ENCODE measurements around the gene PSMC6. TPM values are rescaled to one million over a fixed set of nuclear protein-coding genes. Genes with fewer than 3 reads are reported as not detected.
"Not testable (repeated sequence)": the region's sequence is repeated elsewhere in the genome, so short reads cannot be mapped to it uniquely, and the experiment has no call there.

Gene PSMC6
- polyA plus RNA-seq, 4 donors, result 105 to 160 (median 149) TPM

- no peak for DNase-seq (ENCODE audit: low read depth in 4 of 4, low spot score in 3 of 4)
Observed at GRCh38 chr14:52711666-52712065, 4.7 kb downstream of the PSMC6 start.

GRCh38 chr14:52716155-52716554 lies 9.2 kb downstream of the PSMC6 start:
- no peak for DNase-seq (ENCODE audit: low read depth in 4 of 4, low spot score in 3 of 4)

GRCh38 chr14:52723514-52724359 lies 16.7 kb downstream of the PSMC6 start:
- DNase-seq (ENCODE audit: low read depth in 4 of 4, low spot score in 3 of 4), result no peak

GRCh38 chr14:52724360-52724644 lies 17.3 kb downstream of the PSMC6 start:
- DNase-seq (ENCODE audit: low read depth in 4 of 4, low spot score in 3 of 4), result no peak

- DNase-seq (ENCODE audit: low read depth in 4 of 4, low spot score in 3 of 4), result not testable (repeated sequence)
Observed at GRCh38 chr14:52727509-52727908, 20.5 kb downstream of the PSMC6 start.

GRCh38 chr14:52729035-52729434 lies 22.0 kb downstream of the PSMC6 start:
- not testable (repeated sequence) for DNase-seq (ENCODE audit: low read depth in 4 of 4, low spot score in 3 of 4)

- no peak for DNase-seq (ENCODE audit: low read depth in 4 of 4, low spot score in 3 of 4)
Observed at GRCh38 chr14:52729585-52729924, 22.6 kb downstream of the PSMC6 start.

- DNase-seq (ENCODE audit: low read depth in 4 of 4, low spot score in 3 of 4), result peak; percentile 90 to 95 (median 94)
Observed at GRCh38 chr14:52729925-52730708, 23.1 kb downstream of the PSMC6 start, which contains the start of gene STYX. TSS of gene STYX (plus strand) at chr14:52730166. CDS start at chr14:52730475, 309 bp downstream.

GRCh38 chr14:52730709-52731111 lies 23.7 kb downstream of the PSMC6 start:
- no peak for DNase-seq (ENCODE audit: low read depth in 4 of 4, low spot score in 3 of 4)

GRCh38 chr14:52733824-52734223 lies 26.8 kb downstream of the PSMC6 start:
- DNase-seq (ENCODE audit: low read depth in 4 of 4, low spot score in 3 of 4), result no peak

GRCh38 chr14:52735921-52736489 lies 29.0 kb downstream of the PSMC6 start:
- DNase-seq (ENCODE audit: low read depth in 4 of 4, low spot score in 3 of 4), result no peak

GRCh38 chr14:52738409-52738808 lies 31.4 kb downstream of the PSMC6 start:
- DNase-seq (ENCODE audit: low read depth in 4 of 4, low spot score in 3 of 4), result no peak

GRCh38 chr14:52740751-52741150 lies 33.8 kb downstream of the PSMC6 start:
- DNase-seq (ENCODE audit: low read depth in 4 of 4, low spot score in 3 of 4), result no peak

- DNase-seq (ENCODE audit: low read depth in 4 of 4, low spot score in 3 of 4), result no peak
Observed at GRCh38 chr14:52741865-52742264, 34.9 kb downstream of the PSMC6 start.

- DNase-seq (ENCODE audit: low read depth in 4 of 4, low spot score in 3 of 4), result no peak
Observed at GRCh38 chr14:52748647-52749292, 41.8 kb downstream of the PSMC6 start.

- no peak for DNase-seq (ENCODE audit: low read depth in 4 of 4, low spot score in 3 of 4)
Observed at GRCh38 chr14:52755607-52756316, 48.8 kb downstream of the PSMC6 start.

- no peak for DNase-seq (ENCODE audit: low read depth in 4 of 4, low spot score in 3 of 4)
Observed at GRCh38 chr14:52759145-52759544, 52.1 kb downstream of the PSMC6 start.

GRCh38 chr14:52762923-52763322 lies 55.9 kb downstream of the PSMC6 start:
- DNase-seq (ENCODE audit: low read depth in 4 of 4, low spot score in 3 of 4), result not testable (repeated sequence)

- DNase-seq (ENCODE audit: low read depth in 4 of 4, low spot score in 3 of 4), result no peak
Observed at GRCh38 chr14:52767058-52767833, 60.2 kb downstream of the PSMC6 start.

GRCh38 chr14:52769887-52770286 lies 62.9 kb downstream of the PSMC6 start:
- no peak for DNase-seq (ENCODE audit: low read depth in 4 of 4, low spot score in 3 of 4)

All from left renal pelvis (tissue), 4 donors.